ENCODE data around the gene METAP1D. TPM values are rescaled to one million over a fixed set of nuclear protein-coding genes. Genes with fewer than 3 reads are reported as not detected.
A peak's percentile ranks its signal among the peaks of the same experiment; 100 is the strongest.

Gene METAP1D
- total and polyA plus RNA-seq, 4 donors, result 2.5 to 17.8 (median 3.0) TPM

DNA sequence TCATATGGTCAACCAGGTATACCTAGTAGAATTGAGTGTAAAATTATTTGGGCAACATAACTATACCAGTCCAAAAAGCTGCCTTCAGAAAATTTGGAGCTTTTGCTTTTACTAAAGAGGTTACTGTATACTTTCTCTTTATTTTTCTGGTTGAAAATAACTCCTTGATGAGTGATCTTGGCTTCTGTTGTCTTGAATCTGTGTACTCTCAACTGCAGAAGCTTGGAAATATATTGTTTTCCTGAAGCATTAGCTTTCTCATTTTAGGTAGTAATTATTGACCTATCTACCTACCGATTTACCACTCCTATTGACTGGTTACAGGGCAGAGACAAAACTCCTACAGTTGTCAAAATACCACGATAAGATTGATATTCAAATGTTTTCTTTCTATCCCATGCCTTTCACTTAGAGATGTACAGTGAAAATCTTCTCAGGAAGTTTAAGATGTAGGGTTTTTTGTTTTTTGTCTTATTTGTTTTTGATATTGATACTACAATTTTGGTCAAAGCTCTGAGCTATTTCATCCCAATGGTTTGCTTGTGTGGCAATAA, 49.9 kb downstream of the METAP1D start:
- Histone ChIP-seq H3K4me1 (ENCODE audit: control insufficient read depth in 5 of 5, insufficient read depth in 5 of 5, low read length in 5 of 5) (peaks cover 0 to 16% (median 8%) of the 10 kb centered on the region in 5 donors), H3K4me3 (no peak overlapping the region), H3K36me3 (ENCODE audit: control insufficient read depth in 4 of 4, insufficient read depth in 4 of 4, low read length in 4 of 4) (no peaks in the 10 kb centered on the region), H3K9me3 (ENCODE audit: control insufficient read depth in 4 of 4, insufficient read depth in 3 of 4, low read length in 3 of 4) (no peaks in the 10 kb centered on the region), H3K27ac (ENCODE audit: low read depth in 1 of 2, low read length in 1 of 2) (no peak overlapping the region), H3K9ac (ENCODE audit: insufficient read depth in 1 of 2, low read length in 2 of 2) (no peak overlapping the region), H3K27me3 (ENCODE audit: control insufficient read depth in 3 of 3, insufficient read depth in 3 of 3, low read length in 2 of 3) (no peaks in the 10 kb centered on the region)
- TF ChIP-seq, protein P1, sequence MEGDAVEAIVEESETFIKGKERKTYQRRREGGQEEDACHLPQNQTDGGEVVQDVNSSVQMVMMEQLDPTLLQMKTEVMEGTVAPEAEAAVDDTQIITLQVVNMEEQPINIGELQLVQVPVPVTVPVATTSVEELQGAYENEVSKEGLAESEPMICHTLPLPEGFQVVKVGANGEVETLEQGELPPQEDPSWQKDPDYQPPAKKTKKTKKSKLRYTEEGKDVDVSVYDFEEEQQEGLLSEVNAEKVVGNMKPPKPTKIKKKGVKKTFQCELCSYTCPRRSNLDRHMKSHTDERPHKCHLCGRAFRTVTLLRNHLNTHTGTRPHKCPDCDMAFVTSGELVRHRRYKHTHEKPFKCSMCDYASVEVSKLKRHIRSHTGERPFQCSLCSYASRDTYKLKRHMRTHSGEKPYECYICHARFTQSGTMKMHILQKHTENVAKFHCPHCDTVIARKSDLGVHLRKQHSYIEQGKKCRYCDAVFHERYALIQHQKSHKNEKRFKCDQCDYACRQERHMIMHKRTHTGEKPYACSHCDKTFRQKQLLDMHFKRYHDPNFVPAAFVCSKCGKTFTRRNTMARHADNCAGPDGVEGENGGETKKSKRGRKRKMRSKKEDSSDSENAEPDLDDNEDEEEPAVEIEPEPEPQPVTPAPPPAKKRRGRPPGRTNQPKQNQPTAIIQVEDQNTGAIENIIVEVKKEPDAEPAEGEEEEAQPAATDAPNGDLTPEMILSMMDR (IDR thresholded peaks at IDR 0.05; ENCODE audit: control extremely low read depth, extremely low read depth), result no peak
- WGBS, 2 donors, result 96 to 99% methylated on average over 2 of the region's 2 CpGs
- DNase-seq, result no peak
- ATAC-seq (ENCODE audit: insufficient read depth, low FRiP score), result no peak

DNA sequence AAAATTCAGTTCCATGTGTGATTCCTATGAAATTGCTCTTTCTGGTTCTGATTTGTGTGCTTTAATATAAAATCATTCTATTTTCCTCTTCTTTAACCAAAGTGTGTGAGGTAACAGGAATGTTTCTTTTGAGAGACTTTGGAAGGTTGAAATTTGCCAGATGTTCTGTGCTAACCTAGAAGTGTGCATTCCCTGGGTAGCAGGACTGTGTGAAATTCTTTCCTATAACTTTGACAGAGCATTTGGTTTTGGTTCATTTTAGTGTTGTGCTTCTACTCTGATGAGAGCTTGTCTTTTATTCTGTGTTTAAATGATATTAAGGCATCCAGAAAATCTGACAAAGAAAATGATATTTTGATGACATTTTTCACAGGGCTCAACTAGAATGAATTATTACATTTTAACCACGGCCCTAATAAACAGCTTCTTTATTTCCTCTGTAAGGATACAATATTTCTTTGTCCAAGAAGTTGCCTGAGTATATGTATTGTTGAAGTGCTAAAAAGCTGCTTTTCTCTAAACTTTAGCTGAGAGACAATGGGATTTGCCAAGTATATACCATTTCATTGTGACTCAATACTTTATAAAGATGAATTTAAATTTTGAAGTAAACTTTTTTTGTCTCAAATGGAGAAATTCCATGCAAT, 50.8 kb downstream of the METAP1D start:
- 89 to 92% methylated on average over 1 of the region's 1 CpG for WGBS, 2 donors
- TF ChIP-seq, protein P1 (IDR thresholded peaks at IDR 0.05; ENCODE audit: control extremely low read depth, extremely low read depth), result no peak
- Histone ChIP-seq H3K4me3 (no peak overlapping the region), H3K9me3 (ENCODE audit: control insufficient read depth in 4 of 4, insufficient read depth in 3 of 4, low read length in 3 of 4) (no peaks in the 10 kb centered on the region), H3K4me1 (ENCODE audit: control insufficient read depth in 5 of 5, insufficient read depth in 5 of 5, low read length in 5 of 5) (peaks cover 0 to 16% (median 8%) of the 10 kb centered on the region in 5 donors), H3K36me3 (ENCODE audit: control insufficient read depth in 4 of 4, insufficient read depth in 4 of 4, low read length in 4 of 4) (no peaks in the 10 kb centered on the region), H3K27ac (ENCODE audit: low read depth in 1 of 2, low read length in 1 of 2) (no peak overlapping the region), H3K27me3 (ENCODE audit: control insufficient read depth in 3 of 3, insufficient read depth in 3 of 3, low read length in 2 of 3) (no peaks in the 10 kb centered on the region), H3K9ac (ENCODE audit: insufficient read depth in 1 of 2, low read length in 2 of 2) (no peak overlapping the region)
- DNase-seq (no peak), ATAC-seq (ENCODE audit: insufficient read depth, low FRiP score) (no peak)

DNA sequence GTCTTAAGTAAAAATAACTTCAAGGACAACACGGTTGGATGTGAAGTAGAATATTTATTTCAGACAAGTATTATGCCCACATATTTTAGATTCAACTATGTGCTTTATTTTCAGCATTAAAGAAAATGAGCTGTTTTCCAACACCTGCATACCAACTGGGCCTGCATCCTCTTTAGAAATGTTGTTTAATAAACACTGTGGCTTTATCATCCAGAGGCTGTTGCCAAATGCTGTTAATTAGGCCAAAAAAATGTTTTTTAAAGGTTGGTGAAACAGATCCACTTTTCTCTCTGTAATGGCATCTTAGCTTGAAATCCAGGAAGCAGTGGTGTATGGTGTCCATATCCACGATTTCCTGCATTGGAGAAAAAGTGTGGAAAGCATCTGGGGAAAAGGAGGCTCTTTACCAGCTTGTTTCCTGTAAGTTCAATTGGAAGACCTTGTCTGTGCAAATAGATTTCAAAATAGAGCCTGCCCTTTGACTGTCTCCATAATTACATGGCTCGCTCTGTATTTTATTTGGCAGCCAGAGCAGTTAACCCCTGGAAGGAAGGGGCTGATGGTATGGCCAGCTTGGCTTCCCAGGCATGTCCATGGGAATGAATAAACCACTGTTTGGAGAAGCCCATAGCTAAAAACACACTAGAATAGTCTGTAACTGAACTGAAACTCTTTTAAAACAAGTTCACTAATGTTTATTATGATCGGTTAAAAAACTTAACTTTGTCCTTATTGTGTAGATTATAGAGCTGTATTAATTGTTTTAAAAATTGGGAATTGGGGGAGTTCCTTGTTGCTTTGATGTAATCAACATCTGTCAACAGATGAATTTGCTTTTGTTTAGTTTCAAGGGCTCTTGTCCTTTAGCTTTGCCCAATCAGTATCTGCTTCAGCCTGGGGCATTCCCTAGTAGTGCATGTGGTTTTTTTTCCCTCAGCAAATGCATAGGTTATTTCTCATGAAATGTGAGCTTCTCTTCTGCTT, 52.5 kb downstream of the METAP1D start:
- H3K4me1 ChIP-seq (ENCODE audit: control insufficient read depth in 5 of 5, insufficient read depth in 5 of 5, low read length in 5 of 5), result peaks cover 0 to 16% (median 8%) of the 10 kb centered on the region in 5 donors
- H3K4me3 ChIP-seq, result no peak overlapping the region
- ATAC-seq (ENCODE audit: insufficient read depth, low FRiP score) (no peak), DNase-seq (peak; percentile 53 to 79 (median 77))
- TF ChIP-seq, protein P1 (IDR thresholded peaks at IDR 0.05; ENCODE audit: control extremely low read depth, extremely low read depth), result no peak
- H3K9ac ChIP-seq (ENCODE audit: insufficient read depth in 1 of 2, low read length in 2 of 2), result no peak overlapping the region
- WGBS, 2 donors, result 57 to 67% methylated on average over 4 of the region's 4 CpGs
- H3K27ac ChIP-seq (ENCODE audit: low read depth in 1 of 2, low read length in 1 of 2), result no peak overlapping the region
- H3K27me3 ChIP-seq (ENCODE audit: control insufficient read depth in 3 of 3, insufficient read depth in 3 of 3, low read length in 2 of 3), result no peaks in the 10 kb centered on the region
- no peaks in the 10 kb centered on the region for H3K36me3 ChIP-seq (ENCODE audit: control insufficient read depth in 4 of 4, insufficient read depth in 4 of 4, low read length in 4 of 4)
- no peaks in the 10 kb centered on the region for H3K9me3 ChIP-seq (ENCODE audit: control insufficient read depth in 4 of 4, insufficient read depth in 3 of 4, low read length in 3 of 4)

Measured in lung (tissue), 12 donors.